Measurements from ENCODE around the gene SLC22A14.

DNA sequence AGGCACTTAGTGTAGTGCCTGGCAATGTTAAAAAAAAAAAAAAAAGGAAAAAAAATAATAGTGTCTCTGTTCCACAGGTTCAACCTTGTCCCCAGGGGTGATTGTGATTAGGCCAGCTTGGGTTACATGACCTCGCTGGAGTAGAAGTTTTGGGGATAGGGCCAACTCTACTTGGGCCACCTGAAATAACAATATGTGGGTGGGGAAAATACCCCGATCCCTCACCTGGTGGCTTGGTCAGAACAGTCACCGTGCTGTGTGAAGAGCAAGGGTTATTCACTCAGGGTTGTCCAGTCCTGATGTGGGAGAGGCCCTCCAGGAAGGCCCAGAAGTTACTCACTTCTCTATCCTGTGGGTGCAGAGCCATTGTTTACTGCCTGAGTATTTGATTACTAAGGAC is 84.0 kb downstream of the SLC22A14 start:
- TF ChIP-seq, protein P1, sequence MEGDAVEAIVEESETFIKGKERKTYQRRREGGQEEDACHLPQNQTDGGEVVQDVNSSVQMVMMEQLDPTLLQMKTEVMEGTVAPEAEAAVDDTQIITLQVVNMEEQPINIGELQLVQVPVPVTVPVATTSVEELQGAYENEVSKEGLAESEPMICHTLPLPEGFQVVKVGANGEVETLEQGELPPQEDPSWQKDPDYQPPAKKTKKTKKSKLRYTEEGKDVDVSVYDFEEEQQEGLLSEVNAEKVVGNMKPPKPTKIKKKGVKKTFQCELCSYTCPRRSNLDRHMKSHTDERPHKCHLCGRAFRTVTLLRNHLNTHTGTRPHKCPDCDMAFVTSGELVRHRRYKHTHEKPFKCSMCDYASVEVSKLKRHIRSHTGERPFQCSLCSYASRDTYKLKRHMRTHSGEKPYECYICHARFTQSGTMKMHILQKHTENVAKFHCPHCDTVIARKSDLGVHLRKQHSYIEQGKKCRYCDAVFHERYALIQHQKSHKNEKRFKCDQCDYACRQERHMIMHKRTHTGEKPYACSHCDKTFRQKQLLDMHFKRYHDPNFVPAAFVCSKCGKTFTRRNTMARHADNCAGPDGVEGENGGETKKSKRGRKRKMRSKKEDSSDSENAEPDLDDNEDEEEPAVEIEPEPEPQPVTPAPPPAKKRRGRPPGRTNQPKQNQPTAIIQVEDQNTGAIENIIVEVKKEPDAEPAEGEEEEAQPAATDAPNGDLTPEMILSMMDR (IDR thresholded peaks at IDR 0.05) = no peak
- no peak for TF ChIP-seq POLR2A (IDR thresholded peaks at IDR 0.05)
- TF ChIP-seq POLR2AphosphoS5 (IDR thresholded peaks at IDR 0.05) = no peak
- TF ChIP-seq EP300 (IDR thresholded peaks at IDR 0.05) = no peak
